Tongue (tissue), 2 donors: ENCODE results near the gene RALGPS1. TPM values are rescaled to one million over a fixed set of nuclear protein-coding genes. Genes with fewer than 3 reads are reported as not detected.

Source experiments
- DNase-seq: peaks from one replicate; pipeline ENCODE4 v3.0.0-alpha.2; 2015
- total RNA-seq: library from RNA; depleted of rRNA; stranded (reverse); fragments of >200 nt; gene quantifications from one replicate; pipeline ENCODE4 v1.2.3, GENCODE V29; 2014

The RALGPS1 gene
- total RNA-seq, 1 donor from 2014 or later = 11.7 TPM

DNA sequence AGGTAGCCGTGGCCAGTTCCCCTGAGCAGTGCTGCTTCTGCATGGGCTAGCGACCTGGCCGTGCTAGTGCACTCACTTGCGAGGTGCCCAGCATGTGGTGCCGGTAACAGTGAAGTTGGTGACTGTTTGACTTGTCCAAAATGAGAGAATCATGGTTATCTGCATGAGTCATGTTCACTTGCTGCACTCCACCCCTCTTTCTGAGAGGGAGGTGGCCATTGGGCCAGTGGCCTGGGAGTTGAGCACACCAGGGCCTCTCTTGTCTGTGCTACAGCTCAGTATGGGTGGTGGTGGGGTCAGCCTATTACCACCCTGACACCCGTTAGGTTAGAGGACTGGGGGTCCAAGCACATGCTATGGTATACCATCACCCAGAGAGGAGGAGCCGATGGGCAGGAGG, 294.6 kb downstream of the RALGPS1 start:
- no peak for DNase-seq

DNA sequence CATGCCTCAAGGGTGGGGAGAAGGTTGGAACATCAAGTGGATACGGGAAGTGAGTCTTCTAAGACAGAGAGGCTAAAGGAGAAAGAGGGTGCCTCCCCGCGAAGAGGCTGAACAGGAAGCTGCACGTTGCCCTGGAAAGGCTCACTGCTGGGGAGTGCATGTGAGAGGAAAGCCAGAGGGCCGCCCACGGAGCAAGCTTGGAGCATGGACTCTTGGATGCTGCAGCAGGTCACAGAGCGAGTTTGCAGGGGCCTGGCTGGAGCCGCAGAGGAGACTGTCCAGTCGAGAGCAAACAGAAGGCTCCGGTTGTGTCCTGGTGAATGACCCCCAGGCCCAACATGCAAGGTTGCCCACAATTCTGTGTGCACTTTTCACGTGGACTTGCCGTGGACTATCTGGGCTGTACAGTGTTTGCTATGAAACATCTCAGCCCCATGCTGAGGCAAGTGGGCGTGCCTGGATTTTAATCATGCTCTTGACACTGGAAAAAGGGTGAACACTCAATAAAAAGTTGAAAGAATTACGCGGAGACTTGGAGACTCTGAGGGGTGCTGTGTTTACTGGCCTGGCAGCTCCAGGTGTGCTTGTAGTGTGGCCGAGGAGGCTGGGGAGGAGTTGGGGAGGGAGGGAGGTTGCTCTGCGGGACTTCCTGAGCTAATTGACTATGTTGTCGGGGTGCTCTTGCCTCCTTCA, 295.5 kb downstream of the RALGPS1 start:
- DNase-seq = no peak

DNA sequence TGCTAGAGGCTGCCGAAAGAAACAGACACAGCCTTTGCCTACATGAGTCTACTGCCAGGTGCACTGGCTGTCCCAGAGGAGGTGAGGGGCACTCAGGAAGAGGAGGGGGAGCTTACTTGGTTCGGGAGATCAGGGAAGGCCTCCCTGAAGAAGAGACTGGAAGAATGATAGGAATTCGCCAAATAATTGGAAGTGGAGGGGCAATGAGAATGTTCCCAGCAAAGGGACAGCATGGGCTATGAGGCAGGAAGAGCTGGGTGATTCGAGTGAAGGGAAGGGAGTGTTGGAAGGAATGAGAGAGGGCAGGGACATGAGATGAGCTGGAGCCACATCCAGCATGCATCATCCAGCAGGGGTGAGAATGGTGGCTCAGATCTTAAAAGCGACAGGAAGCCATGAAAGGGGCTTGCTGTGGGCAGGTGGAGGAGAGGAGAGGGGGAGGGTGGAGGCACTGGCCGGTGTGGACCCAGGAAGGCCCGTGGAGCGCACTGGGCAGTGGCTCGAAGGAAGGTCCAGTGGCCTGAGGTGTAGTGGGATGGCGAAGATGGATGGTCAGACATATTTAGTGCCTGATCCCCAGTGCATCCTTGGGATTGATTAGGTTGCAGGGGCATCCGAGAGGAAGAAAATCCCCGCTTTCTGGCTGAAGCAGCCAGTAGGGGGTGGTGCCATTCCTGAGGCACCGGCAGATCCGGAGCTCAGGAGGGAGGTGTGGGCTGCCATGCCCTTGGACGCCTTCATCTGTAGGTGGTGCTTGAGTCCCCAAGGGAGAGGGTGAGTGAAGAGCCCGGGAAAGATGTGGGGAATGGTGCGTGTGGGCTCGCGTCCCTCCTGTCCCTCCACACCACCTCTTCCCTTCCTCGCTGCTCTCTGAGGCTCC, 296.5 kb downstream of the RALGPS1 start:
- DNase-seq = no peak

DNA sequence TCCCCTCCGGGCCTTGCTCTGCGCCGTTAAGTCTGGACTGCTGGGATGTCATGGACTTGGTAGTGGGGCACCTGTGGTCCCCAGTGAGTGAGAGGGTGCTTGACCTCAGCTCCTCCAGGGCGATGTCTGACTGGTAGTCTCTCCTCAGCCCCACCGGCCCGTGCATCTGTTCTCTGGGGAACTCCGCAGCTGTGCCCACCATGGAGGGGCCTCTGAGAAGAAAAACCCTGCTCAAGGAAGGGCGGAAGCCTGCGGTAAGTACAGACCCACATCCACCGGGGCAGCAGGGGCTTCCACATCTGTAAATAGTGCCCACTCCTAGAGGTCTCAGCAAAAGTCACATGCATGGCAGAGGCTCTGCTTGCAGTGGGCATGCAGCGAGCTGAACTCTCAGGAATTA, 297.4 kb downstream of the RALGPS1 start:
- no peak for DNase-seq

DNA sequence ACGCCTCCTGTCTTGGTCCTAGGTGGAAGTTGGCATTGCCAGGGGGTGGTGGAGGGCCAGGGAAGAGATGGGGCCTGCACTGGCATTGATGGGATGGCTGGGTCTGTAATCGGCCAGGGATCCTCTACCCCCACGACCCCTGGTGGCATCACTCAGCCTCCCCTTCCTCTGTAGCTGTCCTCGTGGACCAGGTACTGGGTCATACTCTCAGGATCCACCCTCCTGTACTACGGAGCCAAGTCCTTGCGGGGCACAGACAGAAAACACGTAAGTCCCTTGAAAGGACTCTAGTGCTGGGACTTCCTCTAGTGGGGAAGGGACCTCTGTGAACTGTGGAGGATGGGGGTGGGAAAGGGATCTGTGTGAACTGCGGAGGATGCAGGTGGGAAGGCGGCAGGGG, 297.9 kb downstream of the RALGPS1 start:
- DNase-seq = no peak

DNA sequence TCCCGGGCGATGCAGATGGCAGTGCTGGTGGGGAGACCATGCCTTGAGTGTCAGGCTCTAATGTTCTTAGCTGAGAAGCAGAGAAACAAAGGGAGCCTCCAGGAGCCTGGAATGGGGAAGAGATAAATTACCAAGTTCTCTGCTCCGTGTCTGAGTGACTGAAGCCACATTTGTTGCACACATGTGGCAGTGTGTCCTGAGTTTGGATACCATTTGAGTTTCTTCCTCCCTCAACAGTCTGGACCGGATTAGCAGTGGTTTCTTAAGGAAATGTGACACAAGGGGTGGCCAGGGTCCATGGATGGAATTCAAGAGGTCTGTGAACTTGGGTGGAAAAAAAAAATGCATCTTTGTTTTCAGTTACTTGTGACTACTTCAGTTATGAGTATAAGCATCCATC, 299.3 kb downstream of the RALGPS1 start:
- no peak for DNase-seq

DNA sequence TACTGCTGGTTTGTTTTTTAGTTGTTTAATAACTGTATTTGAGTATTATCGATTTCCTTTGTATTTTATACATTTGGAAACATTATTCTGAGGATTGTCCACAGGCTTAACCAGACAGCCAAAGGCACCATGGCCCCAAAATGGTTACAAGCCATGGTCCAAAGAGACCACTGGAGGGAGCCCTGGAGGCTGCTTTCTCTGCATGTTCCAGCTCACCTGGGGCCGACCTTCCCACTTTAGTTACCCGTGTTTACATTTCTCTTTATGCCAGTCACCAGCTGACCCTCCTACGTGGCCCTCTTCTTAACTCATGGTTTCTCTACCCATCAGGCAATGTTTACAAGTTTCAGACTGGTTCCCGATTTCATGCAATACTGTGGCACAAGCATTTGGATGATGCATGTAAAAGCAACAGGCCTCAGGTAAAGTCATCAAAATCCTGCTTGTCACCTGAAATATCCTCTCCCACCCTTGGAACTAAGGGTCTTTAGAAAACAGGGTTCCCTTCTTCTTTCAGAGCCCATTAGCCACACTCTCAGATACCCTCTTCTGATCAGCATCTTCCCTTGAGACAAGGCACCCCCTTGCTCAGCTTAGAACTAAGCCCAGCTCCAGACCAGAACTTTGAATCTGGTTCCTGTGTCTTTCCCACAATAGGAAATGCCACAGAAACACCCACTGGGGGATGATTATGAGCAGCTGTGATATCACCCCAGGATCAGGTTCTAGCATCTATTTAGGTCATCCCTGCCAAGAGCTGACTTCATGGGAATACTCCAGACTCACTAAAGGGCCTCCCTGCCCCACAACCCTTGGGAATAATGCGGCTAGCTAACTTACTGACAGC, 300.1 kb downstream of the RALGPS1 start:
- peak; percentile 66 for DNase-seq

DNA sequence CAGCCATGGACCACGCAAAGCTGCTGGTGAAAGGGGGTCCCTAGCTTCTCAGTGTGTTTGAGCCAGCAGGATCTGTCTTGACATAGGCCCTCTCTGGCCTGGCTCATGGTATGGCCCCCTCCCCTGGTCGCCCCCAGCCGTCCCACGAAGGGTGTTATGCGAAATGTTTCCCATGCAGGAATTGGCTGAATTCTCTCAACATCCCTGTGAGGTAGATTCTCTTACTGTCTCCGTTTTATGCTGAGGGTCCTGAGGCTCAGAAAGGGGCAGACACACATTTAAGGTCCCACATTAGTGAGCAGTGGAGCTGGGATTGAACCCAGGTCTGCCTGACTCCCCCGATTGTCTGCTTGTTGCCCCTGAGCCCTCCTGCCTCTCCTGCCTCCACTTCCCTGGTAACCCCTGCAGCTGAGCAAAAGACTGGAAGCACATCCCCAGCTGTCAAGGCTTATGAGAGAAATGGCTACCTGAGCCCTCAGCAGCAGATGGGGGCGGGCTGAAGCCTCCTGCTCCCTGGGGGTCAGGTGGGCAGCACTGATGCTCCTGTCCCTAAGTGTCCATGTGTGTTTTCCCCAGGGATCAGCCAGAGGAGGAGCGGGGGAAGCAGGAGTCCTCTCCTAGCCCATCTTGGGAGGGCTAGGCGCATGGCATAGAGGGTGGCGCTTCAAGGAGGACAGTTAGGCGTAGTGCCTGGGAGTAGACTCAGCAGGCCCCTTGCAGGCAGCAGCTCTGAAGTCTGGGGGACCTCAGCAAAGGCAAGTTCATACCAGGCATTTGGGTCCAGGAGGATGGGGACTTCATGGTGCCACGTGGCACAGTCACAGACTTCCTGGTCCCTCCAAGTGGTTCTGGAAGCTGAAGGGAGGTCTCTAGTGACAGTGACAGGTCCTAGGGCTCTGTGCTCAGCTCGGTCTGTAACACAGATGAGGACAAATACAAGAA, 301.0 kb downstream of the RALGPS1 start:
- no peak for DNase-seq

DNA sequence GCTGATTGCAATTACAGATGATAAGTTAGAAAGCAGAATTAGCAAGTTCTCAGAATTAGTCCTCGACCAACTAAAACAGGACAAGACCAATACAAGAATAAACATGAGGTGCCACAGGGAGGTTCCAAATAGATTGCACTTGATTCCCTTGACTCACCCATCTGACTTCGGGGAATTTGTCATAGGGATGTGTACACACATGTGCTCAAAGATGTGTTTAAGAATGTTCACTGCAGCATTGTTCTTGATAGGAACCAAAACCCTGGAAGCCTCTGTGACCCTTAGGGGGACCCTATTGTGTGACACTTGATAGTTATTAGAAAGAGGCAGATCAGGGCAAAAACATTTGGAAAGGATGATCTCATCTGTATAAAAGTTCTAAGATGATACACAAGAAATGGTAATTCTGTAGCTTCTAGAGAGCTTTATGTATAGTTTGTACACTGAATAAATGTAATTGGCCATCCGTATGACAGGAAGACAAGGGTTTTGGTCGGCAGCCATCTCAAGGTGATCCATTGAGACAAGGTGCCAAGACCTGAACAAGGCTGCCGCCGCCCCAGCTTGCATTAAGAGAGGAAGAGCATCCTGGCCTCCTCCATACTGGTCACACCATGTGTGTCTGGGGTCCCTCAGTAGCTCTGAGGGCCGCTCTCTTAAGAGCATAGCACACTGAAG, 301.8 kb downstream of the RALGPS1 start:
- no peak for DNase-seq

DNA sequence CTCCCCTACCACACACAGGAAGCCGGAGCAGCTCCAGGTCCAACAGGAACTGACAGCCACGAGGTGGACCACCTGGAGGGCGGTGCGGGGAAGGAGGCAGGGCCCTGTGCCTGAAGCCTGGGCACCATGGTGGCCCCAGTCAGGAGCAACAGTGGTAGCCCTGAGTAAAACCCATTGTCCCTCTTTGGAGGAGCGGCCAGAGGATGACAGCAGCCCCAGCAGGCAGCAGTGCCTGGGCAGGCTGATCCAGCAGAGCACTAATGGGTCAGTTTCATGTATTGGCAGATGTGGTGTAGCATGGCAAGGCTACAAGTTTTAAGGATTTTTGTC, 302.3 kb downstream of the RALGPS1 start:
- DNase-seq = no peak

DNA sequence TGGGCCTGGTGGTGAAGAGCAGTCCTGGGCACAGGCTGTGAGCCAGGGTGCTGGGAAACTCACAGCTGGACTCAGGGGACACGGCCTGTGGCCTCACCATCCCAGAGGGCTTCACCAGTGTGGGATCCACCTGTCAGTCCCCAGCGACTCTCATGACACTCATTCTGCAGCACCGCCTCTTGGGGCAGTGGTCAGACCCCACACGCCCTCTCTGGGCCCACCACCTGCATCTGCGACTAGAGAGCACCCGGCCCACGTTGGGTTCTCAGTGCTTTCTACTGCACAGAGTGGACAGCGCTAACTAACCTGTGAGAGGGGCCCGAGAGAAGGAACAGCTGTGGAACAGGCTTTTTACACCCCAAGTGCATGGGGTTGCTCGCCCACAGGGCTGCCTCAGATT, 304.2 kb downstream of the RALGPS1 start:
- no peak for DNase-seq

DNA sequence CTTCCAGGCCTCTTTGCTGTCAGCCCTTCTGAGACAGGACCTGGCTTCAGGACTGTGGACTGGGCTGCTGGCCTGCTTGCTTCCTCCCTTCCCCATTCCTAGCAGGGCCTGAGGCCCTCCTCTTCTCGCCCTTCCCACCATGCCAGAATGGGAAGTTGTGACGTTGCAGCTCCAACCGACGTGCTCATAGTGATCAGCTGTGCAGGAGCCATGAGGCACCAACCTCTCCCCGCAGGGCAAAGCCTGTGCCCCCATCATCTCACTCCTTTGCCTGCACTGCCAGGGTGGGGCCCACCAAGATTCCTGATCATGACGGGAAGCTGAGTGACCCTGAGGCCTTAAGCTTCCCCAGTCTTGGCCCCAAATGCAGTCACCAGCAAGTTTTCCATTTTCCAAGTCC, 304.9 kb downstream of the RALGPS1 start:
- no peak for DNase-seq

DNA sequence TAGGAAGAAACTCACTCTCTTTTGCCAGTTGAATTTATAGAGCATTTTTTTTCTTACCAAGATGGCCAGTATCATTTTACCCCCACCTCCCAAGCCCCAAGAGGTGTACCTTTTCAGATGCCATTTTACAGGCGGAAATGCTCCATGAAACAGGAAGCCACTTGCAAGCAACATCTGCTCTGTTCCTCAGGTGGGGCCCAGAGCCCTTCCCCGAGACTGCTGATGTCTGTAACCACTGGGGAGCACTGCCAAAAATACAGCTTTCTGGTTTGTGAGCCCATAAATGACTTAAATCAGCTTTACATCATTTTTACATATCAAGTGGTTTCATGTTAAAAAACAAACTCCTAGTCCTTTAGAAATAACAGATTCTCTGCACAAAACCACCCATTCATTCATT, 307.1 kb downstream of the RALGPS1 start:
- DNase-seq = no peak

DNA sequence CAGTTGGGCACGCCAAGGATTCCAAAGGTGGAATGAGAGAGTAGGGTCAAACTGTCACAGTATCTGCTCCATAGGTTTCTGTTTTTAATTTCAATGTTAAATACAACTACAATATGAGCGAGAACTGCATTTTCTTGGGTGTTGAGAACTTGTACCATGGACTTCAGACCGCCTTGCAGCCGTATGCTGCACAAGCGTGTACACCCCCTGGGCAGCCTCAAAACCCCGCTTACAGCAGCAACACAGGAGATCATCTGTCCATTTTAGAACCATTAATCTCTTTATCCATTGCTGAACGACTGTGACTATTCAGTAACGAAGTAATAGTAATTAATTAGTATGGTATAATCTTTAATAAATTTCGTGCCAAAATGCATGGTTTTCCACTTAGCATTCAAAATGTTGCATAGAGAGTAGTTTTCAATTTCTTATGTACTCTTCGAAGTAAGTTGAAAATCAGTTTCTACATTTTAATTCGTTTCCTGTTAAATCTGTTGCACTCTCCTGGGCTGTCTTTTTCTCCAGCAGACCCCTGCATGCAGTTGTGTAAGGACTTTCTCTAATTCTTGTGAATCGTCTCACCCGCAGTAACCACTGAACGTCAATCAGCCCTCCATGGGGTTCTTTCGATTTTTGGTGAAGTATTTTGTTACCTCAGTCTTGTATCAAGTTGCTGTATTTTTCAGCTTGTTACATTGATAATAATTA, 308.0 kb downstream of the RALGPS1 start:
- no peak for DNase-seq

DNA sequence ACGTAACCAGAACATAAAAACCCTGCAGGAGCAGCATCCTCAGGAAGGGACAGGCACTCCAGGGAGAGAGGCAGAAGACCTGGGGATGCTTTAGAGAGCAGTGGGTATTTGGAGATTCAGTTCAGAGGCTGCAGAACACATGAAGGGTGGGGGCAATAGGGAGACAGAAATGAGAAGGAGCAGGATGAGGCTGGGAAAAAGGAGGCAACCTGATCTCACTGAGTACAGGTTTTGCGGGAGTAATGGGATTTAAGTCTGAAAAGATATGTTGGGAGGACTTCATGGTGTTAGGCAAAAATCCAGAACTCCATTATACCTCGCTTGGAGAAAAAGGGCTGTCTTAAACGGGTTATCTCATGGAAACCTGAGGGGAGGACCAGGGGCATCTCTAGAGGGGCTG, 308.7 kb downstream of the RALGPS1 start:
- no peak for DNase-seq

DNA sequence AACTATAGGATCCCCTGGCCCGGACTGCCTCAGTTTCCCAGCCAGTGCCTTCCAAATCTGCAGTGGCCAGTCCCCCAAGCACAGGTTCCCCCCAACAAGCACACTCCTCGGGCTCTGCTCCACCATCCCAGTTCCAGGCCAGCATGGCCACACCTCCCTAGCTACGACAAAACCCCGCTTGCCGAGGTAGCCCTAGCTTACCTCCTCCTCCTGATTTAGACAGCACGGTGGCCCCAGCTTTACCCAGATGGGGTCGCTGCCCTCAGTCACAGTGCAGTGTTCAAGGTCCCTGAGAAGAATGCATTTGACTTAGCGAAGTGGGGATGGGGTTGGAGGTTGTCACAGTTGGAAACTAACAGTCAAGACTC, 309.2 kb downstream of the RALGPS1 start:
- no peak for DNase-seq

DNA sequence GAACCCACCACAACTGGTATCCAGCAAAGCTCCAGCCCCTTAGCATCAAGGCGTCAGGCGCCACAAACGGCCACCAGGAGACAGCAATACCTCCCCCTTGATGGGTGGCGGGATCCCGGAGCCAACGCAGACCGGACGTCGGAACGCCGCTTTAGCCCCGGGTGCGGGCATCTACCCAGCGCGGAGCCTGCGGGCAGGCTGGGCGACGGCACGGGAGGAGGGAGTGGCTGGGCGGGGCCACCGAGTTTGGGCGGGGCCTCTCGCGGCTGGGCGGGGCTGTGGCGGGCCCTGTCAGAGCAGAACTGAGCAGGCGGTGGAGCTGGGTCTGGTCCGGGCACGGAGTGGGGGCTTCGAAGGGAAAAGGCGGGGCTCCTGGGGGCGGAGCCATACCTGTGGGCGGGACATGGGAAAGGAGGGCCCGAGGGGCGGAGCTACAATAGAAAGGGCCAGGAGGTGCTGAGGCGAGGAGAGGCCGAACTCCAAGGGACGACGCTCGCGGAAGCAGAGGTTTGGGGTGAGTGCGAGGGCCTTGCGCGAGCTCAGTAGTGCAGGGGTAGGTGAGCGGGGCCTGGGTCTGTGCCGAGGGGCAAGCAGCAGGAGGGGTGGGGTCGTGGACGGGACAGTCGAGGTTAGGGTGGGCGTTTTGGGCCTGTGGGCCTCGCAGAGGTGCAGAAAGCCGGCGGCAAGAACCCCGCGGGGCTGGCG, 309.7 kb downstream of the RALGPS1 start:
- DNase-seq = peak; percentile 95

DNA sequence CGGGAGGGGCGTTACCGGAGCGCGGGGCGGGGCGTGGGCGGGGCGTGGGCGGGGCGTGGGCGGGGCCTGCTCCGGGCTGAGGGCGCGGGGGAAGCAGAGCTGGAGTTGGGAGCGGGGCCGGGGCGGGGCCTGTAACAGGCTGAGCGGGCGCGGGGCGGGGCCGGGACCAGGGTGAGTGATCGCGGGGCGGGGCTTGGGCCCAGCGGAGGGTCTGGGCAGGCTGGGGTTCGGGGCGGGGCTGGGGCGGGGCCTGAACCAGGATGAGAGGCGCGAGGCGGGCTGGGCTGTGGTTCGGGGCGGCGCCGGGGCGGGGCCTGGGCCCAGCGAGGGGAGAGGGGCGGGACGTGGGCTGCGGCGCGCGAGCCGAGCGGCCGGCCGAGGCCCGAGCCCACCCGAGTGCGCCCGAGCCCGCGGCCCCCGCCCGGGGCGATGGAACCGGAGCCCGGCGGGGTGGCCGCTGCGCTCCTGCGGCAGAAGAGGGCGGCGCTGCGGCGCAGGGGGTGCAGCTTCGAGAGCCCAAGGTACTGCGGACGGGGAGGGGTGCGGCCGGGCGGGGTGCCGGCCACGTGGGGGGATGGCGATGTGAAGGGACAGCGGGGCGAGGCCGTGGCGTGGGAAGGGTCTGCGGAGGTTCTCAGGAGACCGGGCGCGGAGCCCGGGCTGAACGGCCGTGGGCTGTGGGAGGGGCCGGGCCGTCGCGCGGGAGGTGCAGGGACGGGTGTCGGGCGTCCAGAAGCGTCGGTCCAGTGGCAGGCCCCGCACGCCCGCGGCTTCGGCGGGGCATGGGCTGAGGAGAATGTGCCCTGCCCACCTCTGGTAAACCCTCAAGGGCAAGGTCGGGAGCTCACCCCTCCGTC, 310.5 kb downstream of the RALGPS1 start:
- peak; percentile 99 for DNase-seq
